NCI-H2196 (cell line): Measurements from ENCODE around the gene P2RY1.
"Not testable (repeated sequence)": the region's sequence is repeated elsewhere in the genome, so short reads cannot be mapped to it uniquely, and the experiment has no call there.

Source experiments
- DNase-seq: peaks from one replicate; lab custom pipeline; 2025; ENCODE audit not compliant: unreplicated experiment; lab: John Stamatoyannopoulos, UW

Gene P2RY1

DNA sequence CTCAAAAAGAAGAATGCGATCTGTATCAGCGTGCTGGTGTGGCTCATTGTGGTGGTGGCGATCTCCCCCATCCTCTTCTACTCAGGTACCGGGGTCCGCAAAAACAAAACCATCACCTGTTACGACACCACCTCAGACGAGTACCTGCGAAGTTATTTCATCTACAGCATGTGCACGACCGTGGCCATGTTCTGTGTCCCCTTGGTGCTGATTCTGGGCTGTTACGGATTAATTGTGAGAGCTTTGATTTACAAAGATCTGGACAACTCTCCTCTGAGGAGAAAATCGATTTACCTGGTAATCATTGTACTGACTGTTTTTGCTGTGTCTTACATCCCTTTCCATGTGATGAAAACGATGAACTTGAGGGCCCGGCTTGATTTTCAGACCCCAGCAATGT lies 1.3 kb downstream of the P2RY1 start:
- DNase-seq, result no peak

DNA sequence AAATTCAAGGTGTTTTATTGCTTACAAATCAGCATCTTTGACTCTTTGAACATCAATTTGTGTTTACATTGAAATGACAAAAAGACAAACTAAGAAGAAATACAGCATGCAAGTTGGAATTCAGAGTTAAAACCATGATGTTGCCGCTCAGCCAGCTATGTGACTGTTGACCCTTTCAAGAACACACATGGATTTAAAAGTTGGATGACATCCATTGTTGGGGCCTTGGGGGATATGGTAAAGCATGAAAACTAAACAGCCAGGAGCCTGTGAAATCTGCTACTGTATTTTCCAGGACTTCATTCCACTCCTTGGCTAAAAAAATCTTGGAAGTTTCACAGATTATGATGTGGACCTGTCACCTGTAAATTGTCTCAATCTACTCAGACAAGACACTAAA lies 4.6 kb downstream of the P2RY1 start:
- DNase-seq, result no peak

DNA sequence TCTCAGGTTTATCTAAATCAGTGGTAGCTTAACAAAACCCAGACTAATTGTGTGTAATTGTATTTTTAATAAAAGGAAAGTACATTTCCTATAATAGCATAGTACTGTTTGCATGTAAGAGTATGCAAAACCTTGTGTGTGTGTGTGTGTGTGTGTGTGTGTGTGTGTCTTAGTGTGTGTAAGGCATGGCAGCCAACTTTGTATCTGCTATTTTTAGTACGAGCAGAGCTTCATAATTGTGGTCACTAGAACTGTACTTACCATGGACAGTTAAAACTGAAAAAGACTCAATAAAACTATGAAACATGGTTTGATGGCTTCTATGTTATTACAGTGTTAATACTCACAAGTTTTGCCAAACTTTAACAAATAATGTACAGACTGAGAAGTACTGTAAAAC lies 6.2 kb downstream of the P2RY1 start:
- DNase-seq, result no peak

DNA sequence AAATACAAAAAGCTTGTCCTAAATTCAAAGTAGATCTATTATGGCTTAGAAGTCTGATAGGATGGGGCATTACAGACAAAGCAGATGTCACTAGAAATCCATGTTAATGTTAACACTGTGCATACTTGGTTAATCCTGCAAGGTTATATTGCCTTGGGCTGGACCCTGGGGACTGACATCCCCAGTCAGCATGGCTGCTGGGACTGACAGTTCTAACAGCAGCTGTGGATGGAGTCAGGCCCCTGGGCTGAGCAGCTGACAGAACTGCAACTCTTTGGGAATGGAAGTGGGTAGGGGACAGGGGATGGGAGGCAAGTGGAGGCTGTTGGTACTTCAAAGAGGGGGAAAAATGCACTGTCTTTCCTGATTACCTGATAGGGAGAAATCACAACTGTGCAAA lies 7.5 kb downstream of the P2RY1 start:
- no peak for DNase-seq

DNA sequence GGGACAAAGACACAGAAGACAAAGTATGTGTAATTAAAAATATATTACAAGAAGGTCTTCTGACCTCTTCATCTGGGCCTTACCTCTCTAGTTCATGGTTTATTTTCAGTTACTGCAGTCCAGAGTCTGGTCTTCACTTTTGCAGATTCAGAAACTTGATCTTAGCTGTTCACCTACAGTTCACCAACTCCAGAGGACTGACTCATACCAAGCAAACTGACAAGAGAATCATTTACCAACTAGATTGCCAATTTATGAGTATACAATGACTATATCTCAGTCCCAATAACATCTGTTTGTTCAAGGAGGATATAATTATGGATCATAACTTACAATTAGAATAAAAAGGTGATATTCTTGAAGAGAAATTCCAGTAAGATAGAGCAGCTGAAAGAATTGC lies 9.0 kb downstream of the P2RY1 start:
- DNase-seq, result no peak

DNA sequence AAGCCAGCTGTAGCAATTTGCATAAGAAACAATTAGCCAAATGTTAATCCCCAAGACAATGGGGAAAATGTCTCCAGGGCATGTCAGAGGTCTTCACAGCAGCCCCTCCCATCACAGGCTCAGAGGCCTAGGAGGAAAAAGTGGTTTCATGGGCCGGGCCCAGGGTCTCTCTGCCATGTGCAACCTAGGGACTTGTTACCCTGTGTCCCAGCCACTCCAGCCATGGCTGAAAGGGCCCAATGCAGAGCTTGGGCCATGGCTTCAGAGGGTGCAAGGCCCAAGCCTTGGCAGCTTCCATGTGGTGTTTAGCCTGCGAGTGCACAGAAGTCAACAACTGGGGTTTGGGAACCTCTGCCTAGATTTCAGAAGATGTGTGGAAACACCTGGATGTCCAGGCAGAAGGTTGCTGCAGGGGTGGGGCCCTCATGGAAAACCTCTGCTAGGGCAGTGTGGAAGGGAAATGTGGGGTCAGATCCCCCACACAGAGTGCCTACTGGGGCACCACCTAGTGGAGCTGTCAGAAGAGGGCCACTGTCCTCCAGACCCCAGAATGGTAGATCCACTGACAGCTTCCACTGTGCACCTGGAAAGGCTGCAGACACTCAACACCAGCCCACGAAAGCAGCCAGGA lies 11.8 kb downstream of the P2RY1 start:
- DNase-seq, result not testable (repeated sequence)

DNA sequence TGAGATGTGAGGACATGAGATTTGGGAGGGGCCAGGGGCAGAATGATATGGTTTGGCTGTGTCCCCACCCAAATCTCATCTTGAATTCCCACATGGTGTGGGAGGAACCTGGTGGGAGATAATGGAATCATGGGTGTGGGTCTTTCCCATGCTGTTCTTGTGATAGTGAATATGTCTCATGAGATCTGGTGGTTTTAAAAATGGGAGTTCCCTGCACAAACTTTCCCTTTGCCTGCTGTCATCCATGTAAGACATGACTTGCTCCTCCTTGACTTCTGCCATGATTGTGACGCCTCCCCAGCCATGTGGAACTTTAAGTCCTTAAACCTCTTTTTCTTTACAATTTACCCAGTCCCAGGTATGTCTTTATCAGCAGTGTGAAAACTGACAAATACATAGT lies 12.7 kb downstream of the P2RY1 start:
- DNase-seq, result not testable (repeated sequence)

DNA sequence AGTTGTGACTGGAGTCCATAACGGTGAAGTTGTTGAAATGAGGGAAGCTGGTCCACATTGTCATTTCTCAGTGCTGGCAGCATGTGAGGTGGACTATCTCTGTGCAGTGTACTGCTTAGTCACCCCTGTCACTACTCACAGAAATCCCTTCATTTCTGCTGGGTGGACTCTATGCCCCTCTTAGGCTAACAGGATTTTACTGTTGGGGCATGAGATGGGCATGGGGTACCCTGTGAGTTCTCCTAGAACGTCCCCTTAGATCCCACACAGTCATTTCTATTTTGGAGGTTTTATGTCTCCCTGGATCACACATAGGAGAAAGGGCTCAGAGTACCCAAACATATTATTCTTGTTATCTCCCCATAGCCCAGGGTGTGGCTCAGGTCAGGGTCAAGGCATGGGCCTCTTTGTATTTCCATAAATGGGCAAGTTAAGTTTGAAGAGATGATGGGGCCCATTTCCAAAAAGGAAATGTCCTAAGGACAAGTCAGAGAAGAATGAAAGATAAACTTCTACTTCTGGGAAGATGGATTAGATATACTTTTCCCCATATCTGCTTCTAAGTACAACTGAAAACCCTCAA lies 15.2 kb downstream of the P2RY1 start:
- DNase-seq, result no peak

DNA sequence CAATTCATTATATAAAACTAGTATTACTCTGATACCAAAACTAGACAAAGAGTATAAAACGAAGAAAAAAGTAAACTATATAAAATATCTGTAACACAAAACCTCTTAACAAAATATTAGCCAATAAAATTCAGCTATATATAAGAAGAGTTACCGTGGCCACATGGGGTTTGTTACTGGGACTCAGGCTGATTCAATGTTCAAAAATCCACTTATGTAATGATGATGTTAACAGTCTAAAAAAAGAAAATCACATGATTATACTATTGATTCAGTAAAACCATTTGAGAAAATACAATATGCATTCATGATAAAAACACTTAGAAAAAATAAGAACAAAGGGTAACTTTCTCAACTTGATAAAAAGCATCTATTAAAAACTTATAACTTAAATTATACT lies 18.3 kb downstream of the P2RY1 start:
- no peak for DNase-seq

DNA sequence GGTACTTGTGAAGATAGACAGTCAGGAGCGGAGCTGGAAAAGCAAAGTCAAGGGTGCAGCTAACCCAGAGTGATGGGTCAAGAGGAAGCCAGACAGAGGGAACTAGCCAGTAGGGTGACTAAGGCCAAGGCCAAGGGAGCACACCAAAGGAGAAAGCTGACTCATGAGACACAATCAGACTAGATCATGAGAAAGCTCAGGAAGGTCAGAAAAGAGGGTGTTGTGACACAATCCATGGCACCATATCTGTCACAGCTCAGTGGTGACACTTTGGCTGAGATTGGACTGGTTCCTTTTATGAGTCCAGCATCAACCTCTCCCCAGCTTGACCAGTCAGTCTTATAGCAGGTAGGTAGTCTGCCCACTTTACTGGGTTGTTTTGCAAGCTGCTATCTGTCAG lies 22.2 kb downstream of the P2RY1 start:
- DNase-seq, result no peak

DNA sequence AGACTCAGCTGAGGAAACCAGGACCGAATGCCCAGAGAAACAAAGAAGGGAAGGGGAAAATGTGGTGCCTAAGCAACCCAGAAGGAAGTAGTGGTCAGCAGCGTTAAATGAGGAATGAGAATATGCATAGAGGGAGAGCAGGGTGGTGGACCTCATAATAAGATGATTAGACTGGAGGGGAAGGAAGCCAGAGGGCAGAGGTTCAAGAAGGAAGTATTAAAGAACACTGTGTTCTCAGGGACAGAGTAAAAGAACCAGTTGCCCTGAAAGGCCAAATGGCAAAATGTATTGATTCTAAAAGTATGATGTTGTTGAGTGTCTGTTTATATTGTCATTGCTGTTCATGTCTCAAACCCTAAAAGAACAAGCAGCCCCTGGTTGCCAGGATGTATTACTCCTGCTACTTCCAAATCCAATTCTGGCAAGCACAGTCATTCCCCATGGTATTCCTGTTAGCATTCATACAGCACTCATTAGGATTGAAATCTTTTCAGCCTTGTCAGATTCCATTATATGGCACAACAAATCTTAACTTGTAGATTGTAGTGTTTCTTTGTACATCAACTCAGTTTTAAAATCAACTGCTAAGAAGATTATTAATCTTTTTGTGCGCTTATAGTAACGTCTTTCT lies 23.4 kb downstream of the P2RY1 start:
- no peak for DNase-seq

DNA sequence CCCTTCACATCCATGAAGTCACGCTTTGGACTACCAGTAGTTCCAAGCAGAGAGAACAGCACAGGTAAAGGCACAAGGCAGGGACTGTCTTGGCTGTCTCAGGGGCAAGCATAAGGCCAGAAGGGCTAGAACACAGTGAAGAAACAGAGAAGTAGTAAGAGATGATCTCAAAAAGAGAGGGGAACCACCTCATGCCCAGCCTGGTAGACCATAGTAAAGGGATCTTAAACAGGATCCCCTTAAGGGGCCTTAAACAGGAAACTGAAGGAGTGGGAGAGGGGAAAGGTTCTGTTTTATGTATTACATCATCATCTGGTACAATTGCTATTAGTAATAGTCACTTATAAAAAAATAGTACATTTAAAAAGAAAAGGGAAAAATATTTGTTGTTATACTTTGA lies 25.8 kb downstream of the P2RY1 start:
- no peak for DNase-seq

DNA sequence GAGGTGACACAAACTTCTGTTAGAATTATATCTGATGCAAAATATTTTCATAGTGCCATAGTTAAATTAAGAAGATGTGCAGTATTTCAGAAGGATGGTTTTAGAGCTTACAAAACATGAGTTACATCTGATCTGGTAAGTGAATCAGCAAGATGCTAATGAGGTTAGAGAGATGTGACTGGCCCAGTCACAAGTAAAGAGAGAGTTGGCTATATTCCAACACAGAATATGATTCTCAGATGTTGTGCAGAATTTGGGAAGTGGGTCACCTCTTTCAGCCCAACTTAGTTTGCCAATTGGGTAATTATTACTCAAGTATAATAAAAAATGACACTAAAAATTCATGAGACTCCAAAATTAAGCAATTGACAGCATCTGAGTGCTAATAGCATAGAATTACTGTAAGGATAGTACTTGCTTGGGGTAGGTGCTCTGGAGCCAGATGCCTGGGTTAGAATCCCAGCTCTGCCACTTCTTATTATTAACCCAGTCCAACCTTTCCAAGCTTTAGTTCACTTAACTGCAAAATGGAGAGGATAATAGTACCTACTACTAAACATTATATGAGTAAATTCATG lies 30.8 kb downstream of the P2RY1 start:
- DNase-seq, result no peak

DNA sequence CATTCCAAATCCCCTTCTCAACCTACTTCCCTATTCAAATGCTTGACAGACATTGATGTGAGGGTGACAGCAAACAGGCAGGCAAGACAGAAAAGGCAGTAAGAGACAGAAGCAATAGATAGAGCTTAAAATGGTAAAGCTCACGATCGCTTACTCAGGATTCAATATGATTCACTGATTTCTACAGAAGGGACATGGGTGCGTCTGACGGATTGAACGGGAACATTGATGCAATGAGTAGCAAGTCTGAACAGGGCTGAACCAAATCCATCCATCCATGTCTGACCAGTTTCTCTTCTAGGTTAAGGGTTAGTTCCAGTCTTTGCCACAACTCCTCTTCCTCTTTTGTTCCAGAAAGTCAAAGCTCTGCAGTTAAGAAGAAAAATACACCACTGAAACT lies 35.1 kb downstream of the P2RY1 start:
- no peak for DNase-seq

DNA sequence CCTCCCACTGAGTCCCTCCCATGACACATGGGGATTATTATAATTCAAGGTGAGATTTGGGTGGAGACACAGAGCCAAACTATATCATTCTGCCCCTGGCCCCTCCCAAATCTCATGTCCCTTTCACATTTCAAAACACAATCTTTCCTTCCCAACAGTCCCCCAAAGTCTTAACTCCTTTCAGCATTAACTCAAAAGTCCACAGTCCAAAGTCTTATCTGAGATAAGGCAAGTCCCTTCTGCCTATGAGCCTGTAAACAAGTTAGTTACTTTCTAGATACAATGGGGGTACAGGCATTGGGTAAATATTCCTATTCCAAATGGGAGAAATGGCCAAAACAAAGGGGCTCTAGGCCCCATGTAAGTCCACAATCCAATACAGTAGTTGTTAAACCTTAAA lies 38.4 kb downstream of the P2RY1 start:
- DNase-seq, result not testable (repeated sequence)

DNA sequence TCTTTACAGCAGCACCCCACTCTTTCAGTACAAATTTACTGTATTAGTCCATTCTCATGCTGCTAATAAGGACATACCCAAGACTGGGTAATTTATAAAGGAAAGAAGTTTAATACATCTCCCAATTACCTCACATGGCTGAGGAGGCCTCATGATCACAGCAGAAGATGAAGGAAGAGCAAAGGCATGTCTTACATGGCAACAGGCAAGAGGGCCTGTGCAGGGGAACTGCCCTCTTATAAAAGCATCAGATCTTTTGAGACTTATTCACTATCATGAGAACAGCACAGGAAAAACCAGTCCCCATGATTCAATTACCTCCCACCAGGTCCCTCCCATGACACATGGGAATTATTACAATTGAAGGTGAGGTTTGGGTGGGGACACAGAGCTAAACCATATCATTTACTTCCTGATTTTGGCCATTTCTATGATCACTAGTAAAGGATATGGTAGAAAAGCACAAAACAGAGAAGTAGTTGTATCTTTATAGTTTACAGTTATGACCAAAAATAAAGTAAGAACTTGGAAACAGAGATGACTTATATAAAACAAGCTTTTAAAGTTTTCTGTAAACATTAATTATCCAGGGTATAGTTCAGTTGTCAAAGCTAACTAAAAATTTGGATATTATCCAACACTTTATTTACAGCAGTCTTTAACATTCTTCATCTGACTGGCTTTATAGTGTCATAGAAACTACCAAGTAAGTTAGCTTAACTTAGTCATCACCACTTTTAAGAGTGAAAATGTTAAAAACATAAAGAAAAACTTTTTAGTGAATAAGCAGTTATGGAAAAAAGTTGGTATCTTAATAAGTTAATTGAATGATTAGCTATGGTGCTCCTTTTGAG lies 40.2 kb downstream of the P2RY1 start:
- no peak for DNase-seq

DNA sequence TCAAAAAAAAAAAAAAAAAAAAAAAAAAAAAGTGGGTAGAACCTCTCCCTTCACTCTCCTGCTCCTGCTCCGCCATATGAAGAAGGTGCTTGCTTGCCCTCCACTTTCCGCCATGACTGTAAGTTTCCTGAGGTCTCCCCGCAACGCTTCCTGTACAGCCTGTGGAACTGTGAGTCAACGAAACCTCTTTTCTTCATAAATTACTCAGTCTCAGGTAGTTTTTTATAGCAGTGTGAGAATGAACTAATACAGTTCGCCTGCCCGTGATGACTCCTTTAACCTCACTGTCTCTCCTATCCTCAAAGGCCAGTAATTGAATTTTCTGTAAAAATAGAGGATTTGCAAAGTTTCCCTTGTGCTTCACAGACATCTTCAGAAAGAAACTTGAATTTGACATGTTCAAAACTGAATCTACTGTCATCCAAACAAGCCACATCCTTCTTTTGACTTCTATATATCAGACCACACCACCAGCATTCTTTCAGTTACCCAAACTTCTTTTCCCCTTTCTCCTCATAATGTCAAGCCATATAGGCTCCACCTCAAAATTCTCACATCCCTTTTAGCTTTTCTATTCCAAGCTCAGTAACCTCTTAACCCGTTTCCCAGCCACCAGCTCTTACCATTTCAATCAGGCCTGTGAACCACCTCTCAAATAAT lies 44.3 kb downstream of the P2RY1 start:
- no peak for DNase-seq

DNA sequence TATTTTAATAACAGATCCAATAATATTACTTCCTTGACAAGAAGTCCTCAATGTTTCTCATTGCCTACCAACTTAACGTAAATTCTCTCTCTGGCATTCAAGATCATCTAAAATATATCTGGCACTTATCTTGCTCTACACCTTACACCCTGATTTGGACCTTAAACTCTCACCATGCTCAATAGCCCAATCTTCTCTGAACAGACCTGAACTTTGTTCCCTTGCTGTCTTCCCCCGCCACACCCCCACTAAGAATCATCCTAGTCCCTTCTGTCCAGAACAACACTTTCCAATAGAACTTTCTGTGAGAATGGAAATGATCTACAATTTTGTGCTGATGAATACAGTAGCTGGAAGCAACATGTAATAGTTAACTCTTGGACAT lies 44.9 kb downstream of the P2RY1 start:
- no peak for DNase-seq

DNA sequence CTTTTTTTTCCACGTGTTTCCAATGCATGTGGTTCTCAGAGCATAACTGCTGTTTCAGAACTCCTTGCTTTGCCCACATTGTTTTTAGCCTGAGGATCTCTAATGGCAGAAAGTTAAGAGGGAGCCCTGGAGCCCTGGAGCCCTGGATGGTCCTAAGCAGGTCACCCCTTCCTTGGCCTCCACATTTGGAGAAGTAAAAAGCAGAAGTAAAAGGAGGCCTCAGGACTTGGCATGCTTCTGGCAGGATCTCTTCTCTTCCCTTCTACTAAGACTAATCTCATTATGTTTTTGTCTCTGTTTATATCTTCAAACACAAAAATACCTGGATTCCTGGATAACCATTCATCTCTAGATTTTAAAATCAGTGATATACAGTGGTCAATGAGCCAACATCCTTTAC lies 50.1 kb downstream of the P2RY1 start:
- DNase-seq, result no peak
